ENCODE measurements around the gene ITPR3.
"Not testable (repeated sequence)": the region's sequence is repeated elsewhere in the genome, so short reads cannot be mapped to it uniquely, and the experiment has no call there.

The ITPR3 gene

DNA sequence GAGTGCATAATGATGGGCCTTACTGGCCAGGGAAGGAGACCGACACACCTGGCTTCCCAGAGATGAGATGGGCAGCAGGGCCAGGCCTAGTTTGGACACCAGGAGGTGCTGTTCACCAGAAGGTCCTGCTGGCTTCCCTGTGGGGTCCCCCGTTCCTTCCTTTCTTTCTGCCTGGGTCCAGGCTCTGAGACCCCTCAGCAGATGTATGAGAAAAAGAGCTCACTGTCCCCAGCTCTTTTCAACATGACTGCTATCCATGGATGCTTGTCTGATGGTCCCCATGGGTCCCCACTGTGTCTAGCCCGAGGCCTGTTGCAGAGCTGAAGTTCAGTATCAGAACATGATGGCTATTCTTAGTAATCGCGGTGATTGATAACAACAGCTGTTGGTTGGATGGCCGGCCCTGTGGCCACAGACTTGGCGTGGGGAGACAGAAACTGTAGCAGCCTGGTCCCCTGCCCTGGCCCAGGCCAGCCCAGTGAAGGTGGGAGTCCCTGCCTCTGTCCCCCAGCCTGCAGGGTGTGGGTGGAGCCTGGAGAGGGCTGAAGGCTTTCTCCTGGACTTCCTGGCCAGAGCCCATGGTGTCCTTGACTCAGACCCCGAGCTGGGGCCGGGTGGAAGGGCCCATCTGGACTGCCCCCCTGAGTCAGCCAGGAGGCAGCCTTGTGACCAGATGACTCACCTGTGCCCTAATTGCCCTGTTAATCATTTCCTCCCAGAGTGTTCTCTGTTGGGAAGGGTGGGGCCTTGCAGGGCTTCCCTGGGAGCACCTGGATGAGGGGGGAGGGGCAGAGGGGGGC lies 31.2 kb upstream of the ITPR3 start:
- intact Hi-C loops (cut with DNase I): loop anchor here (2.0 to 10.0 kb wide), 2 partner anchors 43 to 175 kb away; no protein-coding TSS in a partner anchor

GRCh38 chr6:33590531-33591198 lies 30.5 kb upstream of the ITPR3 start:
- no peak for DNase-seq
- intact Hi-C loops (cut with DNase I): loop anchor here (2.0 kb wide), 1 partner anchor 42 kb away; no protein-coding TSS in a partner anchor

More for the DNA sequence above, 31.2 kb upstream of the ITPR3 start:
- DNase-seq: peak in 5 of 10 donors; percentile 48 to 91 (median 53)

DNA sequence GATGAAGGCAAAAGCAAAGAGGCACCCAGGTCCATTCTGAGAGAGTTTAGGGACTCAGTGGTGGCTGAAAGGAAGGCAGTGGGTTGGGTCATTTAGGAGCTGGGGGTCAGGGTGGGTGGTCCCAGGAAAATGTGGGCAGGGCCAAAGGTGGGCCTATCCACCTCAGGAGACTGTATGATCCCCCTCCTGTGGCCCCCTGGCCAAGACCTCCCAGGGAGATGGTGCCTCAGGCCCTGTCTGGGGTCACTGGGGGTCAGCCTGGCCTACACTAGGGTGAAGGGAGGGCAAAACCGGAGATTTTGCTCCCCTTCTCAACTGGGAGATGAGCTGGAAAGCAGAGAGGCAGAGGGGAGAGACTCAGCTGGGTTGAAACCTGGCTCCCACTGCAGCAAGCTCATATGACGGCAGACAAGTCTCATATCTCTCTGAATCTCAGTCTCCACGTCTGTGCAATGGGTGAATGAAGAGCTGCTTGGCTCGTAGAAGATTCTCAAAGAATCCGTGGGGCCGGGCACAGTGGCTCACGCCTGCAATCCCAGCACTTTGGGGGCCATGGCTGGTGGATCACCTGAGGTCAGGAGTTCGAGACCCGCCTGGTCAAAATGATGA lies 29.6 kb upstream of the ITPR3 start:
- intact Hi-C loops (cut with DNase I): loop anchor here (2.0 kb wide), 1 partner anchor 41 kb away; no protein-coding TSS in a partner anchor
- no peak for DNase-seq

DNA sequence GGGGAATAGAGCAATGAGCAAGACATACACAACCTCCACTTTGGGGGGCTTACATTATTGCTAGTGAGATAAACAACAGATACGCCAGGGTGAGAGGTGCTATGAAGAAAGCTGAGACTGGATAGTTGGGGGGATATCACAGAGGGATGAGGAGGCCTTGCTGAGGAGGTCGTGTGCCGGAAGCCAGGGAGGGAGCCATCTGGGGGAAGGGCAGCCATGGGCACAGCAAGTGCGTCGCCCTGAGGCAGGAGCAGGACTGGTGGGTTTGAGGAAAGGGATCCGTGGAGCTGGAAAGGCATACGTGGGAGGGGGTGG lies 28.9 kb upstream of the ITPR3 start:
- DNase-seq: no peak
- intact Hi-C loops (cut with DNase I): no loop called here

DNA sequence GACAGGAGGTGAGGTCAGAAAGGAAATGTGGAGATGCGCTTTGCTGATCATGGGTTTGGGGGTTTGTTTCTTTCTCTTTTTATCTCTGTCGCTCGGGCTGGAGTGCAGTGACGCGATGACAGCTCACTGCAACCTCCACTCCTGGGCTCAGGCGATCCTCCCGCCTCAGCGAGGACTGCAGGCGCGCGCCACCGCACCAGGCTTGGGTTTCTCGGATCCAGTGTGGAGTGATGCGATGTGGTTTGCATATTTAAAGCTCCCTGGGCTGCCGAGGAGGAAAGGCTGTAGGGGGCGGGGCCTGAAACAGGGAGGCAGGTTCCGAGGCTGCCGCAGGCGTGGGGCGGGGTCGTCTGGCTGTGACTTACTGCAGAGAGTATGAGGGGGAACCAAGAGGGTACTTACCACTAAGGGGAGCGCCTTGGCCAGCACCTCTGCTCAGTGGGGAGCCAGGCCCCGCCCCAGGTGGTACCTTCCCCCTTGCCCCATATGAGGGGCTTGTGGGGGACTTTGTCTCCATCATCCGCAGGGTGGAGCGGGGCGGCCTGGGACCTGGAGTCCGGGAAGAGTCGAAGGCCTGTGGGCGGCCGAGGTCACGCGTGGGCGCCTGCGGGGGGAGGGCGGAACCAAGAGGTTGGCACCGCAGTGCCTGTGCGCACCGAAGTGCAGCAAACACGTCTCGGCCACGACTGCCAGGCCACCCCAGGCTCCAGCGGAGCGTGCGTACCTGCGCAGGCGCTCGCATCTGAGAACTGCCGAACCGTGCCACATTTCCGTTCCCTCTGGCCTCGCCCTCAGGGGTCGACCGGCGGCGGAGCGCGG lies 28.3 kb upstream of the ITPR3 start:
- intact Hi-C loops (cut with DNase I): no loop called here
- DNase-seq: peak in 4 of 10 donors; percentile 34 to 90 (median 84)

DNA sequence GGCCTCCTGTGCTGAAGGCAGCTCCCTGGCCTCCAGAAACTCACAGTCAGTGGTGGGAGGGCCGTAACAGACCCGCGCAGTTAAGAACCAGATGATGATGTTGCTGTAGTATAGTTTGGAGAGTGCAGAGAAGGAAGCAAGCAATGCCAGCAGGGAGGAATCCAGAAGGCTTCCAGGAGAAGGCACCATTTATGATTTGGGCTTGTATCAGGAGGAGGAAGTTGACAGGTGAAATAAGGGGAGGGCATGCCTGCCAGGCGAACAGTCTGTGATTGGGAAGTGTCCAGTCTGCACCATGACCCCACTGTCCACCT lies 27.8 kb upstream of the ITPR3 start:
- intact Hi-C loops (cut with DNase I): no loop called here
- DNase-seq: no peak

DNA sequence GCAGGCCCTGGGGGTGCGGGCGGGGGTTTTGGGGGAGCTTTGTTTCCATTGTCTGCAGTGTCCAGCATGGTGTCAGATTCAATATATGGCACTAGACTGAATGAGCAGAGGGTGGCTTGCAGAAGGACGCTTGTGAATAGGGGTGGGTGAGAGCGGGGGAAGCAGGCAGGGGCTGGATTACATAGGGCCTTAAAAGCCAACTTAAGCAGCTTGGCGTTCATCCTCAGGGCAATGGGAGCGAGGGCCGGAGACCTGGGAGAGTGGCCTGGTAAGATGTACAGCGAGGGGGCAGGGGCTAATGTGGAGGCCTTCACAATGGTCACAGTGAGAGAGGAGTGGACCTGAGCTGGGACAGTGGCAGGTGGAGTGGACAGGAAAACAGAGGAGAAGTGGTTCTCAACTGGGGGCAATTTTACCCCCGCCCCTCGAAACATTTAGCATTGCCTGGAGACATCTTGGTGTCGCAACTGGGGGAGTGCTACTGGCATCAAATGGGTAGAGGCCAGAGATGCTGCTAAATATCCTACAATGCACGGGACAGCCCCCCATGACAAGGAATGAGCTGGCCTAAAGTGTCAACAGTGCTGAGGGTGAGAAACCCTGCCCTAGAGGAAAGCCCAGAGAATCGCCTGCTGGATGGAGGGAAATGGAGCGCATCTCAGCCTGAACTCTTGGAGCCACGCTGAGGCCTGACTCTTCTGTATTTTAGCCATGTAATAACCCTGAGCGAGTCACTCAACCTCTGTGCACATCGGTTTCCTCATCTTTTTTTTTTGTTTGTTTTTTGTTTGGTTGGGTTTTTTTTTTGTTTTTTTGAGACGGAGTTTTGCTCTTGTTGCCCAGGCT lies 25.9 kb upstream of the ITPR3 start:
- DNase-seq: peak in 1 of 10 donors; percentile 43

GRCh38 chr6:33596894-33597293 lies 24.2 kb upstream of the ITPR3 start:
- DNase-seq; intact Hi-C loops (cut with DNase I): not testable (repeated sequence)

More for the DNA sequence above, 25.9 kb upstream of the ITPR3 start:
- intact Hi-C loops (cut with DNase I): no loop called here

GRCh38 chr6:33597551-33598322 lies 23.4 kb upstream of the ITPR3 start:
- intact Hi-C loops (cut with DNase I): no loop called here
- no peak for DNase-seq

DNA sequence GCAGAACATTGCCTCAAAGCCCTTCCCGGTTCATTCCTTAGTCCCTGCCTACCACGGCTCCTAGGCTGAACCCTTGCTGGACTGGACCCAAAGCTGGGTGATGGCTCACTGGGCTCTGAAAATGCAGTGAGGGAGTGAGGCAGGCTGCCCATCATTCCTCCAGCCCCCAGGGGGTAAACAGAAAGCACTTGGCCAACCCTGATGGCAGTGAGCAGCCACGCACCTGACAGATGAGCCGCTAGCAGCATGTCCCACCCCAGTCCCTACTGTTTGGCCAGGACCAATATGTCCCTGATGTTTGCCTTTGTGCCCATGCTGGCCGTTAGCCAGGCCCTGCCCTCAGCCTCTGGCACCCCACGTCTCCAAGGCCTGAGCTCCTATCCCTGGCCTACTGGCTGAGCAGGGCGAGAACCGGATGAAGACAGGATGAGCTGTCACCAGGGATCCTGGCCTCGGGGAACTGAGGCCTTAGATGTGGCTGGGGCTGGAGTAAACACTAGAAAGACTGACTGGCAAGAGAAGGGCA lies 21.6 kb upstream of the ITPR3 start:
- no peak for DNase-seq
- intact Hi-C loops (cut with DNase I): no loop called here

DNA sequence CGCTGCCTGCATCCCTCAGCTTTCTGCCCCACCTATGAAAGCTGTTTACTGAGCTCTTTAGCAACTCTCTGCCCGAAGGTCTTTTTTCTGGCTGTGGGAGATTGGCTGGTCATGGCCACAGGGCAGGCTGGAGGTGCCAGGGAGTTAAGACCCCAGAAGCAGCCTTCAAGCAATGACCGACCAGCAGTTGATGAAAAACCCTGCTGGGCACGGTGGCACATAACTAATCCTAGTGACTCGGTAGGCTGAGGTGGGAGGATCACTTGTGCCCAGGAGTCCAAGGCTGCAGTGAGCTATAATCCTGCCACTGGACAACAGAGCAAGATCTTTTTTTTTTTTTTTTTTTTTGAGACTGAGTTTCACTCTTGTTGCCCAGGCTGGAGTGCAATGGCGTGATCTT lies 20.4 kb upstream of the ITPR3 start:
- intact Hi-C loops (cut with DNase I): no loop called here
- no peak for DNase-seq

GRCh38 chr6:33602180-33602579 lies 18.9 kb upstream of the ITPR3 start:
- no peak for DNase-seq
- intact Hi-C loops (cut with DNase I): no loop called here

DNA sequence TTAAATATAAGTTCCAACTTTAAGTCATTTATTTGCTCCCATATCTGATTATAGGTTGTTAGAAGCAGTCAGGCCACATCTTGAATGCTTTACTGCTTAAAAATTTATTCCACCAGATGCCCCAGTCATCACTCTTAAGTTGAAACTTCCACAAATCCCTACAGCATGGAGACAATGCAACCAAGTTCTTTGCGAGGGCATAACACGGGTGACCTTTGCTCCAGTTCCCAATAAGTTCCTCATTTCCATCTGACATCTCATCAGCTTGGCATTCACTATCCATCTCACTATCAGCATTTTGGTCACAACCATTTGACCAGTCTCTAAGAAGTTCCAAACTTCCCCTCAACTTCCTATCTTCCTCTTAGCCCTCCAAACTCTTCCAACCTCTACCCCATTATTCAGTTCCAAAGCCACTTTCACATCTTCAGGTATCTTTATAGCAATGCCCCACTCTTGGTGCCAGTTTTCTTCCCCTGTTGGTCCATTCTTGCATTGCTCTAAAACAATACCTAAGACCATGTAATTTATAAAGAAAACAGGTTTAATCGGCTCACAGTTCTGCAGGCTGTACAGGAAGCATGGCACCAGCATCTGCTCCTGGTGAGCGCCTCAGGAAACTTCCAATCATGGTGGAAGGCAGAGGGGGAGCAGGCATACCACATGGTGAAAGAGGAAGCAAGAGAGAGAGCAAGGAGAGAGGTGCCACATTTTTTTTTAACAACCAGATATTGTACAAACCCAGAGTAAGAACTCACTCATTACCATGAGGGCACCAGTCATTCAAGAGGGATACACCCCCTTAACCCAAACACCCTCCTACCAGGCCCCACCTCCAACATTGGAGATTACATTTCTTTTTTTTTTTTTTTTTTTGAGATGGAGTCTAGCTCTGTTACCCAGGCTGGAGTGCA lies 15.9 kb upstream of the ITPR3 start:
- DNase-seq: no peak
- intact Hi-C loops (cut with DNase I): no loop called here

- intact Hi-C loops (cut with DNase I): no loop called here
- DNase-seq: no peak
Measured at GRCh38 chr6:33606642-33607041, 14.5 kb upstream of the ITPR3 start.

DNA sequence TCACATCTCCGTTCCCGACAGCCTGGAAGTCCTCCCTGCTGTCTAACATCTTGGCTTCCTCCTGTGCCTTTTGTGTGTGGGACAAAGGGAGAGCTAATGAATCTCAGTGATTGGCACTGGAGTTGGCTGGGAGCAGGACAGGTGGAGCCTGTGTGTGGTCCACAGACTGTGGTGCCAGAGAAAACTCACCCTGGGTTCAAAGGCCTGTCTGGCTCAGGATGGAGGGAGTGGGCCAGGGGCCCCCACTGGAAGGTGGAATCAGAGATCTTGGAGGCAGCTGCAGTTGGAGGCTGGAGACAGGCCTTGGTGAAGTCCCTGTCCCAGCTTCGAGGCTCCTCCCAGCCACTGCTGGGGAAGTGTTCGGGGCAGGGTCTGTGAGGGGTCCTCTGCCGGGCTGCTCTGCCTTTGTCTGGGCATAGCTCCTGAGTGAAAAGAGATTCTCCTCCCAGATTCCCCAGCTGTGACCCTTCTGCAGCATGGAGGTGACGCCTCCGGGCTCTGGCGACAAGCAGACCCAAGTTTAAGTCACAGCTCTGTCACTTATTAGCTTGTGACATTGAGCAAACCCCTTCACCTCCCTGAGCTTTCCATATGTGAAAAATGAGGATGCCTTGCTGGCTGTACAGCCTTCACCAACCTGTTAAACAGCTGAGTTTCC lies 13.9 kb upstream of the ITPR3 start:
- intact Hi-C loops (cut with DNase I): no loop called here
- no peak for DNase-seq

GRCh38 chr6:33607784-33608161 lies 13.3 kb upstream of the ITPR3 start:
- DNase-seq: no peak
- intact Hi-C loops (cut with DNase I): no loop called here

DNA sequence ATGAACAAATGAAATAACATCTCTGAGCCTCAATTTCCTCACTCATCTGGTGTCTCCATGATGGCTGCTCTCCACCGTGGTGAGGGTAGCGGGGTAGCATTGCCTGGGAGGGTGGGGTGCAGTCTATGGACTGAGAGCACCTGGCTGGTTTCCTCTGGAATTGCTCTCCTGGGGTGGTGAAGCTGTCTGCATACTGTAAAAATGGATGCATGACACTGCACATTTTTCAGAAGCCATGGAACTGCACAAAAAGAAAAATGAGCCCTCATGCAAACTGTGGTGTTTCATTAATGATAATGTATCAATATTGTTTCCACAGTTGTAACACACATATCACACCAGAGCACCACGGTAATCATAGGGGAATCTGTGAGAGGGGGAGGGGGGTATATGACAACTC lies 12.1 kb upstream of the ITPR3 start:
- DNase-seq: no peak

More for the DNA sequence above, 12.1 kb upstream of the ITPR3 start:
- intact Hi-C loops (cut with DNase I): no loop called here
